HAP-1 (cell line): ENCODE measurements around the gene SYNE1.
"Not testable (repeated sequence)": the region's sequence is repeated elsewhere in the genome, so short reads cannot be mapped to it uniquely, and the experiment has no call there.

Experiments
- DNase-seq, 2 experiments: peaks; one replicate each; pipeline ENCODE4 v3.0.0-alpha.2; 2016 to 2020; ENCODE audit warnings: low spot score in 2 of 2
- H3K27me3 ChIP-seq: fragments of 250-450 bp; sonication (Bioruptor Pico); 2 replicates; pipeline ENCODE4 v1.5.1; 2020; ENCODE audit warnings: low read depth, mild to moderate bottlenecking, moderate library complexity
- H3K36me3 ChIP-seq: fragments of 250-450 bp; sonication (Bioruptor Pico); replicated peaks from 2 replicates; pipeline ENCODE4 v1.5.1; 2020; ENCODE audit warnings: mild to moderate bottlenecking
- H3K4me1 ChIP-seq: fragments of 250-450 bp; sonication (Bioruptor Pico); 2 replicates; pipeline ENCODE4 v1.5.1; 2020; ENCODE audit warnings: mild to moderate bottlenecking
- H3K4me3 ChIP-seq: fragments of 250-450 bp; sonication (Bioruptor Pico); 2 replicates; pipeline ENCODE4 v1.5.1; 2020; ENCODE audit warnings: mild to moderate bottlenecking, moderate library complexity
- H3K9me3 ChIP-seq: fragments of 250-450 bp; sonication (Bioruptor Pico); 2 replicates; pipeline ENCODE4 v1.5.1; 2020; ENCODE audit warnings: mild to moderate bottlenecking, moderate library complexity
- in situ Hi-C: fragments of 300-500 bp; cut with MboI; formaldehyde crosslinking; loops from 3 replicates; pipeline ENCODE4 v1.14.3; 2020; ENCODE audit warnings: low sequenced_read_pairs, inconsistent platforms, mixed read lengths

SYNE1 gene

GRCh38 chr6:152330961-152331360 is 306.2 kb downstream of the SYNE1 start:
- no peak for DNase-seq
- Histone ChIP-seq H3K9me3 (no peaks in the 10 kb centered on the region), H3K36me3 (no peaks in the 10 kb centered on the region), H3K4me3 (no peak overlapping the region), H3K4me1 (no peaks in the 10 kb centered on the region), H3K27me3 (no peaks in the 10 kb centered on the region)
- in situ Hi-C loops = no loop called here

- Histone ChIP-seq H3K36me3 (no peaks in the 10 kb centered on the region), H3K4me1 (no peaks in the 10 kb centered on the region), H3K27me3 (no peaks in the 10 kb centered on the region), H3K4me3 (no peak overlapping the region), H3K9me3 (no peaks in the 10 kb centered on the region)
- in situ Hi-C loops = no loop called here
- no peak for DNase-seq
Measured at GRCh38 chr6:152329638-152330448, 307.3 kb downstream of the SYNE1 start.

GRCh38 chr6:152328200-152328599 is 309.0 kb downstream of the SYNE1 start:
- H3K36me3 ChIP-seq, in situ Hi-C loops, DNase-seq, H3K4me3 ChIP-seq, H3K9me3 ChIP-seq, H3K4me1 ChIP-seq, H3K27me3 ChIP-seq: not testable (repeated sequence)

- DNase-seq = no peak
- in situ Hi-C loops = no loop called here
- no peaks in the 10 kb centered on the region for H3K36me3 ChIP-seq
- no peak overlapping the region for H3K4me3 ChIP-seq
- no peaks in the 10 kb centered on the region for H3K9me3 ChIP-seq
- no peaks in the 10 kb centered on the region for H3K27me3 ChIP-seq
- no peaks in the 10 kb centered on the region for H3K4me1 ChIP-seq
Measured at GRCh38 chr6:152323376-152323775, 313.8 kb downstream of the SYNE1 start.

- DNase-seq = no peak
- Histone ChIP-seq H3K9me3 (no peaks in the 10 kb centered on the region), H3K27me3 (no peaks in the 10 kb centered on the region), H3K4me1 (no peaks in the 10 kb centered on the region), H3K4me3 (no peak overlapping the region), H3K36me3 (no peaks in the 10 kb centered on the region)
- in situ Hi-C loops = no loop called here
Measured at GRCh38 chr6:152318278-152318677, 318.9 kb downstream of the SYNE1 start.

- no peaks in the 10 kb centered on the region for H3K36me3 ChIP-seq
- no peak for DNase-seq
- no peaks in the 10 kb centered on the region for H3K9me3 ChIP-seq
- no peaks in the 10 kb centered on the region for H3K27me3 ChIP-seq
- no peaks in the 10 kb centered on the region for H3K4me1 ChIP-seq
- H3K4me3 ChIP-seq = no peak overlapping the region
- in situ Hi-C loops = no loop called here
Measured at GRCh38 chr6:152316024-152316423, 321.1 kb downstream of the SYNE1 start.

- Histone ChIP-seq H3K4me3 (no peak overlapping the region), H3K27me3 (no peaks in the 10 kb centered on the region), H3K4me1 (no peaks in the 10 kb centered on the region), H3K9me3 (no peaks in the 10 kb centered on the region), H3K36me3 (no peaks in the 10 kb centered on the region)
- in situ Hi-C loops = no loop called here
- DNase-seq = no peak
Measured at GRCh38 chr6:152314483-152314832, 322.7 kb downstream of the SYNE1 start.

- H3K4me1 ChIP-seq = no peaks in the 10 kb centered on the region
Measured at GRCh38 chr6:152313542-152314482, 323.4 kb downstream of the SYNE1 start.

GRCh38 chr6:152312434-152312833 is 324.7 kb downstream of the SYNE1 start:
- in situ Hi-C loops = no loop called here
- no peak for DNase-seq
- H3K9me3 ChIP-seq = no peaks in the 10 kb centered on the region

More at GRCh38 chr6:152313542-152314482, 323.4 kb downstream of the SYNE1 start:
- in situ Hi-C loops = no loop called here
- Histone ChIP-seq H3K36me3 (no peaks in the 10 kb centered on the region), H3K9me3 (no peaks in the 10 kb centered on the region), H3K4me3 (no peak overlapping the region), H3K27me3 (no peaks in the 10 kb centered on the region)
- DNase-seq = no peak

GRCh38 chr6:152310371-152310954 is 326.7 kb downstream of the SYNE1 start:
- Histone ChIP-seq H3K27me3 (no peaks in the 10 kb centered on the region), H3K36me3 (no peaks in the 10 kb centered on the region), H3K4me1 (no peaks in the 10 kb centered on the region), H3K4me3 (no peak overlapping the region), H3K9me3 (no peaks in the 10 kb centered on the region)
- no peak for DNase-seq
- in situ Hi-C loops = no loop called here

More at GRCh38 chr6:152312434-152312833, 324.7 kb downstream of the SYNE1 start:
- Histone ChIP-seq H3K4me3 (no peak overlapping the region), H3K36me3 (no peaks in the 10 kb centered on the region), H3K27me3 (no peaks in the 10 kb centered on the region), H3K4me1 (no peaks in the 10 kb centered on the region)

- Histone ChIP-seq H3K36me3 (no peaks in the 10 kb centered on the region), H3K27me3 (no peaks in the 10 kb centered on the region), H3K9me3 (no peaks in the 10 kb centered on the region), H3K4me3 (no peak overlapping the region), H3K4me1 (no peaks in the 10 kb centered on the region)
- DNase-seq = no peak
- in situ Hi-C loops = no loop called here
Measured at GRCh38 chr6:152309648-152310047, 327.5 kb downstream of the SYNE1 start.

- Histone ChIP-seq H3K4me1 (no peaks in the 10 kb centered on the region), H3K36me3 (no peaks in the 10 kb centered on the region), H3K4me3 (no peak overlapping the region), H3K27me3 (no peaks in the 10 kb centered on the region), H3K9me3 (no peaks in the 10 kb centered on the region)
- no peak for DNase-seq
- in situ Hi-C loops = no loop called here
Measured at GRCh38 chr6:152309006-152309405, 328.2 kb downstream of the SYNE1 start.

GRCh38 chr6:152308306-152308705 is 328.9 kb downstream of the SYNE1 start:
- in situ Hi-C loops = no loop called here
- no peaks in the 10 kb centered on the region for H3K27me3 ChIP-seq
- DNase-seq = no peak
- no peak overlapping the region for H3K4me3 ChIP-seq
- H3K36me3 ChIP-seq = no peaks in the 10 kb centered on the region
- H3K4me1 ChIP-seq = no peaks in the 10 kb centered on the region
- no peaks in the 10 kb centered on the region for H3K9me3 ChIP-seq

- H3K36me3 ChIP-seq = no peaks in the 10 kb centered on the region
- H3K9me3 ChIP-seq = no peaks in the 10 kb centered on the region
- H3K27me3 ChIP-seq = no peaks in the 10 kb centered on the region
- in situ Hi-C loops = no loop called here
- peaks cover 6% of the 10 kb centered on the region; the same call in 1 of the 2 replicates for H3K4me1 ChIP-seq
- H3K4me3 ChIP-seq = no peak overlapping the region
- no peak for DNase-seq
Measured at GRCh38 chr6:152305672-152306071, 331.5 kb downstream of the SYNE1 start.
